Measurements from ENCODE around the gene PQBP1. TPM values are rescaled to one million over a fixed set of nuclear protein-coding genes. Genes with fewer than 3 reads are reported as not detected.

Gene PQBP1
- total RNA-seq, 2 donors from 2014 or later, result 37.1 to 76.6 TPM

GRCh38 chrX:48918301-48918642 is 20.5 kb downstream of the PQBP1 start:
- intact Hi-C loops (cut with DNase I), result loop anchor here (10.0 kb wide), 1 partner anchor 127 kb away; the partner anchor contains the start of gene TFE3
- DNase-seq (ENCODE audit: low spot score), result no peak
- Histone ChIP-seq H3K36me3 (no peaks in the 10 kb centered on the region), H3K27ac (peak overlapping the region; percentile 84), H3K4me3 (peak overlapping the region; percentile 53 to 57), H3K27me3 (replicated peaks; ENCODE audit: insufficient read depth) (no peaks in the 10 kb centered on the region), H3K4me1 (replicated peaks) (no peaks in the 10 kb centered on the region), H3K9me3 (no peaks in the 10 kb centered on the region)
- TF ChIP-seq POLR2A (IDR thresholded peaks at IDR 0.05) (no peak), CTCF (IDR thresholded peaks at IDR 0.05) (no peak), POLR2AphosphoS5 (IDR thresholded peaks at IDR 0.05) (no peak)
- WGBS, result 2% methylated on average over 9 of the region's 23 CpGs

- peak in 1 of 4 experiments; percentile 8 for TF ChIP-seq CTCF (IDR thresholded peaks at IDR 0.05)
- TF ChIP-seq POLR2A (IDR thresholded peaks at IDR 0.05), result peak; percentile 96
- peak; percentile 94 for TF ChIP-seq POLR2AphosphoS5 (IDR thresholded peaks at IDR 0.05)
- H3K27ac ChIP-seq, result peak within 1 kb of the TSS; percentile 84
- DNase-seq (ENCODE audit: low spot score), result peak; percentile 93
- intact Hi-C loops (cut with DNase I), result loop anchor here (10.0 kb wide), 1 partner anchor 126 kb away; the partner anchor contains the start of gene TFE3
- H3K27me3 ChIP-seq (replicated peaks; ENCODE audit: insufficient read depth), result no peaks in the 10 kb centered on the region
- no peaks in the 10 kb centered on the region for H3K36me3 ChIP-seq
- 0% methylated on average over 12 of the region's 55 CpGs for WGBS
- H3K4me1 ChIP-seq (replicated peaks), result no peaks in the 10 kb centered on the region
- H3K9me3 ChIP-seq, result no peaks in the 10 kb centered on the region
- peak within 1 kb of the TSS; percentile 53 to 57 for H3K4me3 ChIP-seq
Observed at GRCh38 chrX:48918643-48919340, 21.1 kb downstream of the PQBP1 start, which contains the start of gene PIM2. PIM2 (minus strand) TSS chrX:48919024; CDS start chrX:48918834, 190 bp downstream.

GRCh38 chrX:48919360-48919841 is 21.7 kb downstream of the PQBP1 start:
- no peak for DNase-seq (ENCODE audit: low spot score)
- Histone ChIP-seq H3K9me3 (no peaks in the 10 kb centered on the region), H3K27ac (peak overlapping the region; percentile 71 to 84), H3K27me3 (replicated peaks; ENCODE audit: insufficient read depth) (no peaks in the 10 kb centered on the region), H3K36me3 (no peaks in the 10 kb centered on the region), H3K4me3 (peak overlapping the region; percentile 53 to 57), H3K4me1 (replicated peaks) (no peaks in the 10 kb centered on the region)
- 6% methylated on average over 13 of the region's 15 CpGs for WGBS
- TF ChIP-seq POLR2A (IDR thresholded peaks at IDR 0.05) (no peak), CTCF (IDR thresholded peaks at IDR 0.05) (no peak), POLR2AphosphoS5 (IDR thresholded peaks at IDR 0.05) (no peak)
- intact Hi-C loops (cut with DNase I), result loop anchor here (10.0 kb wide), 1 partner anchor 125 kb away; the partner anchor contains the start of gene TFE3

GRCh38 chrX:48919947-48920717 is 22.4 kb downstream of the PQBP1 start:
- intact Hi-C loops (cut with DNase I), result loop anchor here (10.0 kb wide), 1 partner anchor 125 kb away; the partner anchor contains the start of gene TFE3
- no peak for DNase-seq (ENCODE audit: low spot score)
- Histone ChIP-seq H3K9me3 (no peaks in the 10 kb centered on the region), H3K4me1 (replicated peaks) (no peaks in the 10 kb centered on the region), H3K27me3 (replicated peaks; ENCODE audit: insufficient read depth) (no peaks in the 10 kb centered on the region), H3K4me3 (no peak overlapping the region), H3K36me3 (no peaks in the 10 kb centered on the region), H3K27ac (peak overlapping the region; percentile 71 to 84)
- WGBS, result 50% methylated on average over 8 of the region's 8 CpGs
- TF ChIP-seq POLR2A (IDR thresholded peaks at IDR 0.05) (no peak), POLR2AphosphoS5 (IDR thresholded peaks at IDR 0.05) (no peak)

- 87% methylated on average over 4 of the region's 4 CpGs for WGBS
- no peak overlapping the region for H3K27ac ChIP-seq
- no peak overlapping the region for H3K4me3 ChIP-seq
- H3K36me3 ChIP-seq, result no peaks in the 10 kb centered on the region
- intact Hi-C loops (cut with DNase I), result no loop called here
- no peaks in the 10 kb centered on the region for H3K27me3 ChIP-seq (replicated peaks; ENCODE audit: insufficient read depth)
- no peak for DNase-seq (ENCODE audit: low spot score)
- TF ChIP-seq POLR2AphosphoS5 (IDR thresholded peaks at IDR 0.05) (no peak), POLR2A (IDR thresholded peaks at IDR 0.05) (no peak), CTCF (IDR thresholded peaks at IDR 0.05) (no peak)
- H3K4me1 ChIP-seq (replicated peaks), result no peaks in the 10 kb centered on the region
- no peaks in the 10 kb centered on the region for H3K9me3 ChIP-seq
Observed at GRCh38 chrX:48920718-48921104, 23.0 kb downstream of the PQBP1 start.

Data from prostate gland (tissue), 2 donors.